ENCODE data around the gene GSTT2B.

GRCh38 chr22:23969071-23969470 is 8.1 kb upstream of the GSTT2B start:
- TF ChIP-seq CTCF (IDR thresholded peaks at IDR 0.05) (no peak), POLR2A (IDR thresholded peaks at IDR 0.05) (no peak)
